D721Med (cell line): ENCODE measurements around the gene GRK5.

Experiments
- DNase-seq: peaks from one replicate; pipeline ENCODE4 v3.0.0; 2011; ENCODE audit warnings: low spot score; ENCODE audit not compliant: insufficient read length
- FAIRE-seq: peaks from 2 replicates; lab custom pipeline; 2011; peaks lifted over from hg19 to GRCh38; lab: Jason Lieb, UNC
- CTCF ChIP-seq: IDR thresholded peaks from 2 replicates; pipeline ENCODE4 v1.5.1; 2012; ENCODE audit warnings: mild to moderate bottlenecking, control low read depth; ENCODE audit not compliant: insufficient read depth; ENCODE audit errors: missing control alignments

The GRK5 gene

DNA sequence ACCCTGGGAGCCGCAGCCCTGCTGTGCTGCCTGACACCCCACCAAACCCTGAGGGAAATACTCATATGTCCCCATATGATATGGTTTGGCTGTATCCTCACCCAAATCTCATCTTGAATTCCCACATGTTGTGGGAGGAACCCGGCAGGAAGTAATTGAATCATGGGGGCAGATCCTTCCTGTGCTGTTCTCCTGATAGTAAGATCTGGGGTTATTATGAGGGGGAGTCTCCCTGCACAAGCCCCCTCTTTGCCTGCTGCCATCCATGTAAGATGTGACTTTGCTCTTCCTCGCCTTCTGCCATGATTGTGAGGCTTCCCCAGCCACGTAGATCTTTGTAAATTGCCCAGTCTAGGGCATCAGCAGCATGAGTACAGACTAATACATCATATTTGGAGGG, 266.4 kb downstream of the GRK5 start:
- DNase-seq (no peak), FAIRE-seq (no peak)
- no peak for TF ChIP-seq CTCF

GRCh38 chr10:119474606-119475005, 267.2 kb downstream of the GRK5 start:
- no peak for TF ChIP-seq CTCF
- FAIRE-seq (no peak), DNase-seq (no peak)

DNA sequence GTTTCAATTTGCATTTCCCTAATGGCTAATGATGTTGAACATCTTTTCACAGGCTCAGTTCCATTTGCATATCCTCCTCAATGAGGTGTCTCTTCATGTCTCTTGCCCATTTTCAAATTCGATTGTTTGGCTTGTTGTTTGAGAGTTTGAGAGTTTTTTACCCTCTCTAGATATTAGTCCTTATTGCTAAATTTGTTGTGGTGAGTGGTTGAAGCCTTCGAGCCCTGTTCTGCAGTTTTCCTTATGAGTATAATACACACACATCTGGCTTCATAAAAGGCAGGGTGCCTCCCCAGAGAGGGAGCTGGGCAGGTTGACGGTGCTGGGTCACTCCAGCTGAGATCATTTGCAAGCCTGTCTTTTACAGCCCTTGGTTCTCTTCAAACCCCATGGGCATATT, 270.1 kb downstream of the GRK5 start:
- DNase-seq (no peak), FAIRE-seq (no peak)
- TF ChIP-seq CTCF, result no peak

GRCh38 chr10:119478111-119478802, 270.9 kb downstream of the GRK5 start:
- FAIRE-seq, result no peak
- DNase-seq, result no peak
- TF ChIP-seq CTCF, result no peak

- DNase-seq, result no peak
- TF ChIP-seq CTCF, result no peak
- no peak for FAIRE-seq
These were observed 271.5 kb downstream of the GRK5 start for GRCh38 chr10:119478811-119479341.

DNA sequence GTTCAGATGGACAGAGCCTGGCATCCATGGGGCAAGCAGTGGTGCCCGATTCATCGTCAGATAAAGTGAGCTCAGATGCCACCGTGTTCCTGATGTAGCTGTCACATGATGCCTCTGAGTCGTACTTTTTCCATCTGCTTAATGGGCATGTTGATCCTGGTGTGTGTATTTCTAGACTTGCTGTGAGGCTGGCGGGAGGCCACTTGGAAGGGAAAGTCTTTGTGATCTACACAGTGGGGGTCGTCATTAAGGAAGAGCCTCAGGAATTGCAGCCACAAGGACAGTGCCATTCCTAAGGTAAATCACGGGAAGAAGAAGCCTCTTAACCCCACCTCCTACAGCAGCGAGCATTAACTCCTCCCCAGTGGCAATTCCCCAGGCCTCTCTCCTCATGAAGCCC, 272.2 kb downstream of the GRK5 start:
- no peak for DNase-seq
- FAIRE-seq, result no peak
- TF ChIP-seq CTCF, result no peak

DNA sequence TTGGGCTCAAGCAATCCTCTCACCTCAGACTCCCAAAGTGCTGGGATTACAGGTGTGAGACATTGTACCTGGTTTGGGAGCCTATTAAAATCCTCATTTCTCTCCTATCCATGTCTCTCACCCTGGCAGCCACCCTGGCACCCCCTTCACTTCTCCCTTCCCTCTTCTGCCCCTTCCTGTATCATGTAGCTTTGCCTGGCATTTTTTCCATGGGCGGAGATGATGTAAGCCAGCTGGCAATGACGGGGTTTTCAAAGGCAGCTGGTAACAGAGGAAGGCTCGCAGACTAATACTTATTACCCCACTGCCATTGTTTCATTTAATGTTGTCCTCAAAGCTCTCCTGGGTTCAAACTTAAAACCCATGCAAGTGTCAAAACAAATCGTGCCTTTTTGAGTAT, 273.3 kb downstream of the GRK5 start:
- TF ChIP-seq CTCF, result no peak
- FAIRE-seq (no peak), DNase-seq (no peak)
